Measurements from ENCODE around the gene MAML2. TPM values are rescaled to one million over a fixed set of nuclear protein-coding genes. Genes with fewer than 3 reads are reported as not detected.
"Not testable (repeated sequence)": the region's sequence is repeated elsewhere in the genome, so short reads cannot be mapped to it uniquely, and the experiment has no call there.

Gene MAML2
- total RNA-seq, 3 donors from 2014 or later = 45.6 to 82.8 (median 68.2) TPM

DNA sequence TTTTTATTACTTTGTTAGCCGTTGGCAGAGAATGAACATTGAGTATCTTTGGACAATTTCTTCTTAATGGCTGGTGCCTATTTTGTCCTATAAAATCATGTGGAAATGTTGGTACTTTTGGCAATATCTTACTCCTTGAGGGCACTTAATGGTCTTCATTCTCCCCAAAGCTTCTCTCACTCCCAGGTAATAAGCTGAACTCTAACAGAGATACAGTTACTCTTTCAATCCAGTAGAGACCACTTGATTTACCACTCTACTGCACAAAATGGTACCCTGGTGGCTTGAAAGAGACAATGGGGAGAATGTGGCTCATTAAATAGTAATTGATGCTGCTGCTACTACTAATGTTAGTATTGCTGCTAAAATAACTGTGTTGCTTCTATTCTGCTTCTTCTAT is 53.0 kb downstream of the MAML2 start:
- Histone ChIP-seq H3K36me3 (no peaks in the 10 kb centered on the region), H3K4me1 (no peaks in the 10 kb centered on the region), H3K9me3 (no peaks in the 10 kb centered on the region), H3K4me3 (no peak overlapping the region), H3K27me3 (no peaks in the 10 kb centered on the region), H3K27ac (no peak overlapping the region)
- DNase-seq (ENCODE audit: low spot score in 2 of 2) = no peak
- intact Hi-C loops (cut with DNase I; ENCODE audit: low total_unique reads) = no loop called here
- TF ChIP-seq POLR2AphosphoS5 (IDR thresholded peaks at IDR 0.05) (no peak), POLR2A (IDR thresholded peaks at IDR 0.05) (no peak)
- TF ChIP-seq, protein P1, sequence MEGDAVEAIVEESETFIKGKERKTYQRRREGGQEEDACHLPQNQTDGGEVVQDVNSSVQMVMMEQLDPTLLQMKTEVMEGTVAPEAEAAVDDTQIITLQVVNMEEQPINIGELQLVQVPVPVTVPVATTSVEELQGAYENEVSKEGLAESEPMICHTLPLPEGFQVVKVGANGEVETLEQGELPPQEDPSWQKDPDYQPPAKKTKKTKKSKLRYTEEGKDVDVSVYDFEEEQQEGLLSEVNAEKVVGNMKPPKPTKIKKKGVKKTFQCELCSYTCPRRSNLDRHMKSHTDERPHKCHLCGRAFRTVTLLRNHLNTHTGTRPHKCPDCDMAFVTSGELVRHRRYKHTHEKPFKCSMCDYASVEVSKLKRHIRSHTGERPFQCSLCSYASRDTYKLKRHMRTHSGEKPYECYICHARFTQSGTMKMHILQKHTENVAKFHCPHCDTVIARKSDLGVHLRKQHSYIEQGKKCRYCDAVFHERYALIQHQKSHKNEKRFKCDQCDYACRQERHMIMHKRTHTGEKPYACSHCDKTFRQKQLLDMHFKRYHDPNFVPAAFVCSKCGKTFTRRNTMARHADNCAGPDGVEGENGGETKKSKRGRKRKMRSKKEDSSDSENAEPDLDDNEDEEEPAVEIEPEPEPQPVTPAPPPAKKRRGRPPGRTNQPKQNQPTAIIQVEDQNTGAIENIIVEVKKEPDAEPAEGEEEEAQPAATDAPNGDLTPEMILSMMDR (IDR thresholded peaks at IDR 0.05) = no peak

DNA sequence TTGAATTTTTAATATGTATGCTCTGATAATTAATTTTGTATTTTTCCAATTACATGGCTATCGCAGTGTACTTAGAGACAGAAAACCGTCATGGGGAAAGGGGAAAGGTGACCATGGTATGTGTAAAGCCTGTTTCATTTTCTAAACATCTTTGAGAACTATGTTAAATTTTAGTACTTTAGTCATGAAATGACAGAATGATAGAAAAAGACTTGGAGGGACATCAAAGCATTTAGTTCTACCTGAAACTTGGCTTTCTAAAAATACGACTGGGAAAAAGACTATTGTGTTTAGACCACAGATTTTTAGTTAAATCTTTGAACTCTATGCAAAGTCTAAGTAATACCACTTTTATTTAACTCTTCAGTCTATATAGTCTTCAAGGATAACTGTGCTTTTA is 54.1 kb downstream of the MAML2 start:
- Histone ChIP-seq H3K36me3 (no peaks in the 10 kb centered on the region), H3K27ac (no peak overlapping the region), H3K4me1 (no peaks in the 10 kb centered on the region), H3K27me3 (no peaks in the 10 kb centered on the region), H3K9me3 (no peaks in the 10 kb centered on the region), H3K4me3 (no peak overlapping the region)
- no peak for TF ChIP-seq POLR2A (IDR thresholded peaks at IDR 0.05)
- TF ChIP-seq POLR2AphosphoS5 (IDR thresholded peaks at IDR 0.05) = no peak
- TF ChIP-seq, protein P1 (IDR thresholded peaks at IDR 0.05) = no peak
- no peak for DNase-seq (ENCODE audit: low spot score in 2 of 2)
- intact Hi-C loops (cut with DNase I; ENCODE audit: low total_unique reads) = no loop called here

DNA sequence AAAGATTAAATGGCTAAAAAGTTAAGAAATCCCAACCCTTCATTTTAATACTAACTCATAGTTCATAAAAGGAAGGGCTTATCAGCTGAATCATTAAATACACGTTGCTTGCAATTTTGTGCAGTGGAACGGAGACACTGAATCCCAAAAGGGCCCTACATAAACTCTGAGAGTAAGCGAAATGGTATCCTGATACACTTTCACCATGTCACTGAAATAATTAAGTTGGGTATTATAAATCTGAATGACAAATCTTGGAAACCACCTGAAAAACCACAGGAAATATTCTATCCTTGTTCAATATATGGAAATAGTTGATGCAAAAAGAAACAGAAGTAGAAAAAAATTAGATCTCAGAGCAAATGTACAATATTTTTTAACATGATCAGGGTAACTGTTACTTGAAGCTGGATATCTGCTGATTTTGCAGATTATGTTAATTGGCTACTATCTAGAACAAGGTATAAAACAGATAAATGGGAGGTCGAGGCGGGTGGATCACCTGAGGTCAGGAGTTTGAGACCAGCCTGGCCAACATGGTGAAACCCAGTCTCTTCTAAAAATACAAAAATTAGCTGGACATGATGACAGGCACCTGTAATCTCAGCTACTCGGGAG is 55.1 kb downstream of the MAML2 start:
- intact Hi-C loops (cut with DNase I; ENCODE audit: low total_unique reads) = no loop called here
- H3K4me3 ChIP-seq = no peak overlapping the region

DNA sequence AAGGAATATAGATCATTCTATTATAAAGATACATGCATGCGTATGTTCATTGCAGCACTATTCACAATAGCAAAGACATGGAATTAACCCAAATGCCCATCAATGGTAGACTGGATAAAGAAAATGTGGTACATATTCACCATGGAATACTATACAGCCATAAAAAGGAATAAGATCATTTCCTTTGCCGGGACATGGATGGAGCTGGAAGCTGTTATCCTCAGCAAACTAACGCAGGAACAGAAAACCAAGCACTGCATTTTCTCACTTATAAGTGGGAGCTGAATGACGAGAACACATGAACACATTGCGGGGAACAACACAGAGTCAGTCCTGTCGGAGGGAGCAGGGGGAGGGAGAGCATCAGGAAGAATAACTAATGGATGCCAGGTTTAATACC is 57.0 kb downstream of the MAML2 start:
- H3K36me3 ChIP-seq; H3K27me3 ChIP-seq; H3K27ac ChIP-seq; H3K4me3 ChIP-seq; H3K9me3 ChIP-seq; H3K4me1 ChIP-seq; intact Hi-C loops (cut with DNase I; ENCODE audit: low total_unique reads); DNase-seq (ENCODE audit: low spot score in 2 of 2): not testable (repeated sequence)

More for the DNA sequence above, 55.1 kb downstream of the MAML2 start:
- no peak for DNase-seq (ENCODE audit: low spot score in 2 of 2)
- Histone ChIP-seq H3K27ac (no peak overlapping the region), H3K9me3 (no peaks in the 10 kb centered on the region), H3K27me3 (no peaks in the 10 kb centered on the region), H3K36me3 (no peaks in the 10 kb centered on the region), H3K4me1 (no peaks in the 10 kb centered on the region)
- TF ChIP-seq, protein P1 (IDR thresholded peaks at IDR 0.05) = no peak

DNA sequence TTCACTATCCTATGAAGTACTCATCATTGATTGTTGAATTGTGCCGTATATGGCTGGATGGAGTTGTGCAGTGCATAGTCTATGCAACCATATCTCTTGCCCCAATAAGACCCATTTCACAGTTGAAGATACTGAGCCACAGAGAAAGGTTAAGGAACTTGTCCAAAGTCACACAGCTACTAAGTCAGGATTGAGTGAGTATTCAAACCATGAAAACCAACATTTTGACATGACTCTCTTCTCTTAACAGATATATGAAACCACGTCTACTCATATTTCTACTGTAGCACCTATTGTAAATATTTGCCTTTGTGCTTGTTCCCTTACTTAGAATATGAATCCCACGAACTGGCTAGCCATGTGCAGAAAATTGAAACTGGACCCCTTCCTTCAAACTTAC is 58.1 kb downstream of the MAML2 start:
- H3K4me1 ChIP-seq = no peaks in the 10 kb centered on the region
- TF ChIP-seq POLR2AphosphoS5 (IDR thresholded peaks at IDR 0.05) (no peak), POLR2A (IDR thresholded peaks at IDR 0.05) (no peak)
- TF ChIP-seq, protein P1 (IDR thresholded peaks at IDR 0.05) = no peak
- H3K27me3 ChIP-seq = no peaks in the 10 kb centered on the region
- no peak overlapping the region for H3K4me3 ChIP-seq
- intact Hi-C loops (cut with DNase I; ENCODE audit: low total_unique reads) = no loop called here
- no peak for DNase-seq (ENCODE audit: low spot score in 2 of 2)
- no peaks in the 10 kb centered on the region for H3K36me3 ChIP-seq
- no peaks in the 10 kb centered on the region for H3K9me3 ChIP-seq
- H3K27ac ChIP-seq = no peak overlapping the region

DNA sequence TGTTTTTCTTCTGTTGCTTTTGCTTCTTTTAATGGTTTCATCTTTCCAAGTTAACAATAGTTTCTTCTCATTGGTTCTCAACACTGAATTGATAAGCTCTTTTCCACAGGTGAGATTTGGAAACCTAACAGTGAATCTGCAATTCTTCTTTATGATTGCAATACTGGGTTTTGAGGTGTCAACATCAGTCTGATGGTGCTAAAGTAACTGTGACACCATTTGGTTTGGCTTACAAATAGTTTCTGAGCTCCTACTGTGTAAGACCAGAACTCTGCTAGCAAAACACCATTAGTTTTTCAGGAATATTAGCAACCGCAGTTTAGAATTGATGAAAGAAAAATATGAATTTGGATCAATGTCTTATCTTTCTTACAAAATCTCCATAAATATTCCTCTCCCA is 58.6 kb downstream of the MAML2 start:
- H3K4me3 ChIP-seq = no peak overlapping the region
- DNase-seq (ENCODE audit: low spot score in 2 of 2) = no peak
- TF ChIP-seq POLR2A (IDR thresholded peaks at IDR 0.05) (no peak), POLR2AphosphoS5 (IDR thresholded peaks at IDR 0.05) (no peak)
- TF ChIP-seq, protein P1 (IDR thresholded peaks at IDR 0.05) = no peak
- H3K4me1 ChIP-seq = no peaks in the 10 kb centered on the region
- no peaks in the 10 kb centered on the region for H3K36me3 ChIP-seq
- intact Hi-C loops (cut with DNase I; ENCODE audit: low total_unique reads) = no loop called here
- H3K27ac ChIP-seq = no peak overlapping the region
- H3K27me3 ChIP-seq = no peaks in the 10 kb centered on the region
- H3K9me3 ChIP-seq = no peaks in the 10 kb centered on the region
